ENCODE results near the gene CYS1. TPM values are rescaled to one million over a fixed set of nuclear protein-coding genes. Genes with fewer than 3 reads are reported as not detected.
"Not testable (repeated sequence)": the region's sequence is repeated elsewhere in the genome, so short reads cannot be mapped to it uniquely, and the experiment has no call there.

The CYS1 gene
- total RNA-seq, 3 donors from 2014 or later (not counting 1 experiment from before 2014, with no cell fraction given) = not detected

DNA sequence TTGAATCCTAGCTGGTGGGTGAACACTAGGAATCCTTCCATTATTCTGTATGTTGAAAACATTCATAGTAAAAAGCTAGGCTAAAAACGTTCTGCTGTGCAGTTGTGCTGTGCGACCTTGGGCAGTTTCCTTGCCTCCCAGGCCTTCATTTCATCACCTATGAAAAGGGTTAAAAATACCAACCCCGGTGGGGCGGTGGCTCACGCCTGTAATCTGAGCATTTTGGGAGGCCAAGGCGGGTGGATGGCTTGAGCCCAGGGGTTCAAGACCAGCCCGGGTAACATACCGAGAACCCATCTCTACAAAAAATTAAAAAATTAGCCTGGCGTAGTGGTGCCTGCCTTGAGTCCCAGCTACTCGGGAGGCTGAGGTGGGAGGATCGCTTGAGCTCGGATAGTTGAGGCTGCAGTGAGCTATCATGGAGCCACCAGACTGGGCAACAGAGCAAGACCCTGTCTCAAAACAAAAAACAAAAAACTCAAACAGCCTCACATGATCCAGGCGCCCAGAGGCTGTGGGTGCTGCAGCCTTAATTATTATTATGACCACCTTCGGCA, 39.5 kb upstream of the CYS1 start:
- peak overlapping the region; percentile 97 for H3K4me3 Mint-ChIP-seq
- DNase-seq = no peak
- no peaks in the 10 kb centered on the region for H3K36me3 ChIP-seq (ENCODE audit: control insufficient read depth, insufficient read depth, low read length)
- WGBS (ENCODE audit: insufficient coverage) = 82% methylated on average over 14 of the region's 14 CpGs
- H3K27ac ChIP-seq (ENCODE audit: low read length) = peak overlapping the region; percentile 49
- no peaks in the 10 kb centered on the region for H3K9me3 ChIP-seq (ENCODE audit: control insufficient read depth, insufficient read depth, low read length)
- intact Hi-C loops (cut with micrococcal nuclease) = loop anchor here (2.0 kb wide), 2 partner anchors 75 to 183 kb away; partner anchors contain the start of gene HPCAL1
- H3K9me3 Mint-ChIP-seq = no peaks in the 10 kb centered on the region
- peaks cover 53% of the 10 kb centered on the region for H3K4me1 ChIP-seq (ENCODE audit: control insufficient read depth, insufficient read depth, low read length)
- peaks cover 3% of the 10 kb centered on the region for H3K27me3 ChIP-seq (ENCODE audit: control insufficient read depth, insufficient read depth, low read length)
- H3K4me3 ChIP-seq (ENCODE audit: low read length) = peak overlapping the region; percentile 56
- H3K4me1 Mint-ChIP-seq = peaks cover 45 to 46% of the 10 kb centered on the region in 2 donors
- no peaks in the 10 kb centered on the region for H3K36me3 Mint-ChIP-seq
- peak overlapping the region; percentile 89 to 92 for H3K27ac Mint-ChIP-seq
- TF ChIP-seq, protein P1, sequence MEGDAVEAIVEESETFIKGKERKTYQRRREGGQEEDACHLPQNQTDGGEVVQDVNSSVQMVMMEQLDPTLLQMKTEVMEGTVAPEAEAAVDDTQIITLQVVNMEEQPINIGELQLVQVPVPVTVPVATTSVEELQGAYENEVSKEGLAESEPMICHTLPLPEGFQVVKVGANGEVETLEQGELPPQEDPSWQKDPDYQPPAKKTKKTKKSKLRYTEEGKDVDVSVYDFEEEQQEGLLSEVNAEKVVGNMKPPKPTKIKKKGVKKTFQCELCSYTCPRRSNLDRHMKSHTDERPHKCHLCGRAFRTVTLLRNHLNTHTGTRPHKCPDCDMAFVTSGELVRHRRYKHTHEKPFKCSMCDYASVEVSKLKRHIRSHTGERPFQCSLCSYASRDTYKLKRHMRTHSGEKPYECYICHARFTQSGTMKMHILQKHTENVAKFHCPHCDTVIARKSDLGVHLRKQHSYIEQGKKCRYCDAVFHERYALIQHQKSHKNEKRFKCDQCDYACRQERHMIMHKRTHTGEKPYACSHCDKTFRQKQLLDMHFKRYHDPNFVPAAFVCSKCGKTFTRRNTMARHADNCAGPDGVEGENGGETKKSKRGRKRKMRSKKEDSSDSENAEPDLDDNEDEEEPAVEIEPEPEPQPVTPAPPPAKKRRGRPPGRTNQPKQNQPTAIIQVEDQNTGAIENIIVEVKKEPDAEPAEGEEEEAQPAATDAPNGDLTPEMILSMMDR (IDR thresholded peaks at IDR 0.05) = no peak
- H3K27me3 Mint-ChIP-seq (ENCODE audit: low read depth in 2 of 2) = no peaks in the 10 kb centered on the region
- no peak for ATAC-seq

DNA sequence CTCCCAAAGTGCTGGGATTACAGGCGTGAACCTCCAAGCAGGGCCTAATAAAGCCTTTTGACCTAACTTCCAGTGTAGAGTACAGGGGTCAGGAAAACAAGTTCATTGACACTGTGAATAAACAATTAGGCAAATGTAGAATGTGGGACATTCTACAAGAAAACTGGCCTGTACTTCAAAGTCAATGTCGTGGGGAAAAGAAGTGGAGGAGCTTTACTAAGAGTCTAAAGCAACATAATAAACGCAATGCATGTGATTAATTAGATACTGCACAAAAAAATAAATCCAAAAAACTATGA, 38.8 kb upstream of the CYS1 start:
- H3K4me3 ChIP-seq (ENCODE audit: low read length) = no peak overlapping the region
- Mint-ChIP-seq H3K9me3 (no peaks in the 10 kb centered on the region), H3K4me1 (peaks cover 39% of the 10 kb centered on the region in 2 donors), H3K4me3 (no peak overlapping the region), H3K36me3 (no peaks in the 10 kb centered on the region), H3K27ac (peak overlapping the region; percentile 3 to 12), H3K27me3 (ENCODE audit: low read depth in 2 of 2) (no peaks in the 10 kb centered on the region)
- H3K9me3 ChIP-seq (ENCODE audit: control insufficient read depth, insufficient read depth, low read length) = no peaks in the 10 kb centered on the region
- intact Hi-C loops (cut with micrococcal nuclease) = no loop called here
- no peak overlapping the region for H3K27ac ChIP-seq (ENCODE audit: low read length)
- H3K4me1 ChIP-seq (ENCODE audit: control insufficient read depth, insufficient read depth, low read length) = peaks cover 49% of the 10 kb centered on the region
- DNase-seq = no peak
- H3K36me3 ChIP-seq (ENCODE audit: control insufficient read depth, insufficient read depth, low read length) = no peaks in the 10 kb centered on the region
- no peak for ATAC-seq
- 100% methylated on average over 3 of the region's 3 CpGs for WGBS (ENCODE audit: insufficient coverage)
- H3K27me3 ChIP-seq (ENCODE audit: control insufficient read depth, insufficient read depth, low read length) = peaks cover 3% of the 10 kb centered on the region
- TF ChIP-seq, protein P1 (IDR thresholded peaks at IDR 0.05) = no peak

DNA sequence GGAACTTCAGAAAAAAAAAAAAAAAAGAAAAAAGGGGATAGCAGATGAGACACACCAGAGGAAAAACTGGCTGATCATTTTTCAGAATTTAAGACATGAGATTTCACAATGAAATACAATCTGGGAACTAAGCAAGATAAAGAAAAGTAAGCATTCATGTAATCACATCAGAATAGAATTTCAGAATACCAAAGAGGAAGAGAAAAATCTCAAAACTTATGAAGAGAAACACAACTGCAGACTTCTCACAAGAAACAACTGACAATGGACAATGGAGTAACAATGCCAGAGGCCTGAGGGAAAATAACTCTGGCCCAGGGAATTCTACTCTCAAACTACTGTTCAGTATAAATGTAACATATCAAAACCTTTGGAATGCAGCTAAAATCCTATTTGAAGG, 29.1 kb upstream of the CYS1 start:
- H3K27ac Mint-ChIP-seq = no peak overlapping the region
- H3K9me3 Mint-ChIP-seq = peaks cover 3 to 4% of the 10 kb centered on the region in 2 donors
- no peak overlapping the region for H3K4me3 Mint-ChIP-seq
- H3K27me3 Mint-ChIP-seq (ENCODE audit: low read depth in 2 of 2) = no peaks in the 10 kb centered on the region
- Histone ChIP-seq H3K27me3 (ENCODE audit: control insufficient read depth, insufficient read depth, low read length) (no peaks in the 10 kb centered on the region), H3K27ac (ENCODE audit: low read length) (no peak overlapping the region), H3K4me3 (ENCODE audit: low read length) (no peak overlapping the region), H3K4me1 (ENCODE audit: control insufficient read depth, insufficient read depth, low read length) (no peaks in the 10 kb centered on the region), H3K9me3 (ENCODE audit: control insufficient read depth, insufficient read depth, low read length) (no peaks in the 10 kb centered on the region), H3K36me3 (ENCODE audit: control insufficient read depth, insufficient read depth, low read length) (no peaks in the 10 kb centered on the region)
- peaks cover 7% of the 10 kb centered on the region for H3K36me3 Mint-ChIP-seq
- ATAC-seq (no peak), DNase-seq (no peak)
- no peaks in the 10 kb centered on the region for H3K4me1 Mint-ChIP-seq
- TF ChIP-seq, protein P1 (IDR thresholded peaks at IDR 0.05) = no peak
- intact Hi-C loops (cut with micrococcal nuclease) = no loop called here

DNA sequence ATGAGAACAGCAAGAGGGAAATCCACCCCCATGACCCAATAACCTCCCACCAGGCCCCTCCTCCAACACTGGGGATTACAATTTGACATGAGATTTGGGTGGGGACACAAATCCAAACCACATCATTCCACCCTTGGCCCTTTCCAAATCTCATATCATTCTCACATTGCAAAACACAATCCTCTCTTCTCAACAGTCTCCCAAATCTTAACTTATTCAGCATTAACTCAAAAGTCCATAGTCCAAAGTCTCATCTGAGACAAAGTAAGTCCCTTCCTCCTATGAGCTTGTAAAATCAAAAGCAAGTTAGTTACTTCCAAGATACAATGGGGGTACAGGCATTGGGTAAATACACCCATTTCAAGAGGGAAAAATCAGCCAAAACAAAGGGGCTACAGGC, 24.7 kb upstream of the CYS1 start:
- H3K36me3 ChIP-seq (ENCODE audit: control insufficient read depth, insufficient read depth, low read length); H3K4me3 Mint-ChIP-seq; DNase-seq; H3K9me3 Mint-ChIP-seq; H3K4me3 ChIP-seq (ENCODE audit: low read length); H3K4me1 ChIP-seq (ENCODE audit: control insufficient read depth, insufficient read depth, low read length); H3K36me3 Mint-ChIP-seq; intact Hi-C loops (cut with micrococcal nuclease); ATAC-seq; H3K27ac Mint-ChIP-seq; H3K27me3 ChIP-seq (ENCODE audit: control insufficient read depth, insufficient read depth, low read length); H3K4me1 Mint-ChIP-seq; H3K27ac ChIP-seq (ENCODE audit: low read length); H3K9me3 ChIP-seq (ENCODE audit: control insufficient read depth, insufficient read depth, low read length); H3K27me3 Mint-ChIP-seq (ENCODE audit: low read depth in 2 of 2): not testable (repeated sequence)
